GM18520 (cell line): Measurements from ENCODE around the gene SPINK8.
"Not testable (repeated sequence)": the region's sequence is repeated elsewhere in the genome, so short reads cannot be mapped to it uniquely, and the experiment has no call there.

Experiments used
- ATAC-seq: cut with Tn5 transposase; IDR thresholded peaks from one replicate; pipeline ENCODE4 v1.9.1; 2021; ENCODE audit not compliant: unreplicated experiment

SPINK8 gene

DNA sequence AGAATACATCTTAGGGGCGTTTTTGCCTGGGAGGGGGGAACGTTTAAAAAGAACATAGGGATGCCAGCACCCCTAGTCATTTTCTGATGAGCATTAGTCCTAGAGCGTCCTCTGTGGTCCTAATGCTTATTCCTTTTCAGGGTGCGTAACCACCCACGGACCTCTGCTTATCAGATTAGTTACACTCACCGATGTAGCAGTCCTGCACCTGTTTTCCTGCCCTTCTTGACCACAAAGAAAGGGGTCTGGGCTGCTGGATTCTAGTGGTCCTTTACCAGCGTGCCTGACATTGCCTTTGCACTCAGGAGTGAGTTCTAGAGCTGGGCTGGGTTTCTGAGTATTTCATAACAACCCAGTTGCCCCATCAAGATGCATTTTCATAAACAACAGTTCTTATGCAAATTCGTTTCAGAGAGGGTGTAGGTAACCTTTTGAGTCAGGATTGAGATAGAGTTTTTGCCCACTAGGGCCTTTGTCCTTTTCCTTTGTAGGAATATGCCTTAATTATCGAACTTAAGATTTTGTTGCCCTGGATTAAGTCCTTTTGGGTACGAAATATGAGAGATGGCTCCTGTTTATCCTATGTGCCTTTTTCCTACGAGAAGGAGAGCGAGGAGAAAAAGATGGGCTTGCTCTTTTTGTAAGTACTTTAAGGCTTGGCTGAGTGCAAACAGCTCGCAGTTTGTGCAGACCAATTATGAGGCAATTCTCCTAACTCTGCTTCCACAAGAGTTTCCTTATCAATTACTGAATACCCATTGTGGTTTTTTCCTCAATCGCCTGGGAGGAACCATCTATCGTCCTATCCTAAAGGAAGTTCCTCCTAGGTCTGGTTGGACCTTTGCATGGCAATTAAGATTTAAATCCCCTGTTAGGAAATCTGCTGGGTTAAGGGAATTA lies at the start of gene SPINK8:
TSS of gene SPINK8 (minus strand) at position 316 of the 900 bp plus-strand sequence. CDS start 5,320 bp downstream, outside the sequence.
- not testable (repeated sequence) for ATAC-seq

DNA sequence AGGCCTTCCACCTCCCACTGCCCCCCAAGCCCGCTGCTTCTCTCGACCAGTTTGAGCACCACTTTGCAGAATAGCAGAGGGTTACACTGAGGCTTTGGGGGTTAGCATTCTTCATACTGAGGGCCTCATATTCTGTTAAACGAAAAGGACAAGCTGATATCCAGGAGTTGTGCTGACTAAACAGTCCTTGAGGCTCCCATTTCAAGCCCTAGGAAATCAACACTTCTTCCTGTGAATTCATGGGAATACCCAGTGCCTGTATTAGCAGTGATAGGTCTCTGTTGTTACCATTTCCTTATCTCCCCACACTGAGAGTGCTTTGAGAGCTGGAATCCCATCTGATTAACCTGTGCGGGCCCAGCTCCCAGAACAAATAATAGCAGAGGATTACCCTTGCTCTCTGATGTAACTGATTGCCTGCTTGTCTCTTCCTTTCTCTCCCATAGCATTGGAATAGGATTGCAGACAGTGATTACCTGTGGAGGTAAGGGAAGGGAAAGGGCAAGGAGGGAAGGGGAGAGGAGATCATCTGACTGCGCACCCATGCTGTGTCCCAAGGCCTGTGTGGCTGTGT lies 39.5 kb upstream of the SPINK8 start:
- ATAC-seq = no peak

GRCh38 chr3:48372377-48372770 lies 38.9 kb upstream of the SPINK8 start:
- no peak for ATAC-seq

DNA sequence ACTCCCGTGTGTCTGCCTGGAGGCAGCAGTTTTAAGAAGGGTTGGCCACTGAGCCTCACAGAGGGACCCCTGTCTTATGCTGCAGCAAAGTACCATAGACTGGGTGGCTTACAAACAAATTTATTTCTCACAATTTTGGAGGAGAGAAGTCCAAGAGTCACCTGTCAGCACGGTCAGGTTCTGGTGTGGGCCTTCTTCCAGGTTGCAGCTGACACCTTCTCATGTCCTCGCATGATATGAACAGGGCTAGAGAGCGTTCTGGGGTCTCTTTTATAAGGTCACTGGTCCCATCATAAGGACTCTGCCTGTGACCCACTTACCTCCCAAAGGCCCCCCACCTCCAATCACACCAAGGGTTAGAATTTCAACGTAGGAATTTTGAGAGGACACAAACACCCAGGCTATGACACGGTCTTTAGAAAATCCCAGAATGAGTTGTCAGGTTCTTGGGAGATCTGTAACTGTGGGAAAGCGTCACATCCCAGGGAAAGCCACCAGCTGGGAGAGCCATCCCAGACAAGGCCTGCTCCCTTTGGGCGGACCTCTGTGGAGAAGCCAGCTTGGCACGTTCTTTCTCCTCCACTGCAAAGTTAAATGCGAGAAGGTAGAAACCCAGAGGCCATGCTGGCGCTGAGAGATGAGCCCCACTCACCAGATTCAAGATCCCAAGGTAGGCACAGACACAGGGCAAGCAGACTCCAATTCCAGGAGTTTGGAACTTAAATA lies 38.4 kb upstream of the SPINK8 start, which contains the start of gene FBXW12:
TSS of gene FBXW12 (plus strand) at position 569 of the 726 bp plus-strand sequence. CDS start 549 bp downstream, outside the sequence.
- ATAC-seq = no peak

- ATAC-seq = no peak
These were observed 36.9 kb upstream of the SPINK8 start for GRCh38 chr3:48370333-48370713.

DNA sequence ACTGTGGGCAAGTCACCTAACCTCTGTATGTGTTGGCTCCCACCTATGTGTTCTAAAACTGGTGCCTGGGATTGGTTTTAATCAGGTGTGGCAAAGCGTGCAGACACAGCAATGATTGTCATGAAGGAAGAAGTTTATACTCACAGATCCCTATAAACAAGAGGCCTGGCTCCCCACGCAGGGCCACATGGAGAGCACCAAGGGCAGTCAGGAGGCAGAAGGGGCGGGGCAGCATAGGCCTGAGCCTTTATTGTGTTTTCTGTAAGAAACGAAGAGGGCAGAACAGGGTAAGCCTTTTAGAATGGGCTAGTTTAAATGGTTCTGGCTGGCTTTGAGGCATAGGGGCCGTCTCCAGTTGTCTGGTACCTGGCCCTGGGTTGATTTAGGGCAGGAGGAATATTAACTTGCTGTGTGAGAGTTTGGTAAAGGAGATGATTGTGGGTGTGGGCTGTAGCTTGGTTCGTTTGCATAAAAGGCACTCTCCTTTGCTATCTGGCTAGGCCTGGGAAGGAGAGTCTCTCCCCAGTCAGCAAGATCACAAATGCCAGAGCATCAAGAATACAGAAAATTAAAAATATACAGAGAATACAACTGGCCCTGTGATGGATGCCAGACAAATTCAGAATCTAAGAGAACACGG lies 36.4 kb upstream of the SPINK8 start:
- ATAC-seq = no peak

DNA sequence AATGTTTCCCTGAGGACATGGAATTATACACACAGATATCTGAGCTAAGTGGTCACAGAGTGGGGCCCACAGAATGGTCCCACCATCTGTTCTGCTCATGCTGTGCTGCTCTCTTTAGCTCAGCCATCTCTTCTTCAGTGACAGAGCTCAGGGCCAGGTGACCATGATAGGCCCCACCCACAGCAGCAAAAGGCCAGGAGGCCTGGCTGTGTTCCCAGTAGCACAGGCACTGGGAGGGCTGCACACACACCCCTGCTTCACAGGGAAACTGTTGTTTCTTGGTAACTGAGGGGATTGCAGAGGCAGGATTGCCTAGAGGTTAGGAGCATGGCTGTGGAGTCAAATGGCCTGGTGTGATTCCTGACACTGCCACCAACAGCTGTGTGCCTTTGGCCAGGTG lies 33.7 kb upstream of the SPINK8 start:
- ATAC-seq = no peak

- no peak for ATAC-seq
These were observed 31.4 kb upstream of the SPINK8 start for GRCh38 chr3:48364840-48365239.

- ATAC-seq = no peak
These were observed 28.5 kb upstream of the SPINK8 start for GRCh38 chr3:48361928-48362327.

GRCh38 chr3:48356419-48356818 lies 23.0 kb upstream of the SPINK8 start:
- ATAC-seq = no peak

DNA sequence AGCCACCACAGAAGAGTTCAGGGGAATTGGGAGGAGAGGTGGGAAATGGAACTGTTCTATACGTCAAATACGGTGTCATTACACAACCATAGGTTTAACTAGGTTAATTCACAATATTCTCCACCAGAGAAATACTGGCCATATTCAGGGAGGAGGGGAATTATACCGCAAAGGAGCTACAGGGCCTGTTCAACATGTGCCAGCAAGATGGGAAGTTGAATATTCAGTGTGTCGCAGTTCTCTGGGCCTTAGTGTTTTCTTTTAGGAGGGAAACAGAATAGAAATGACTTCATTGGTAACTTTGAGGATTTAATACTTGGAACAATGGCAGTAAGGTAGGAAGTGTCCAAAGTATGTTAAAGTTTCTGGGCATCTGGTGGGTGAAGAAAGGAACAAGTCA lies 20.5 kb upstream of the SPINK8 start:
- ATAC-seq = no peak

DNA sequence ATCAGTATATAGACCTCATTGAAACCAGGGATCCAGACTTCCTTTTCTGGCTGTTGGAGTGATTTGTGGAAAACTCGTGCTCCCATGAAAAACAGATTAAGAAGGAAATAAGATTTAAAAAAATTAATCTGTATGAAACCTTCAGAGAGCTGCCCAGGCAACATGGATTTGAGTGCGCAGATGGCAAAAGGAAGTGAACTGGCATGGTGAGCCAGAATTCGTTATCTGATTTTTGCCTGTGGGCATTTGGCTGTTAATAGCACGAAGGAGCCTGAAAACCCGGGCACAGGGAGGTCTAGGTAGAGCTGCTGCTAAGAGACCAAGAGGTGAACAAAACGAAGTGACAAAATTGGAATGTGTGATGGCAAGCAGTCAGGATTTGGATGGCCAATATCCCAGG lies 19.1 kb upstream of the SPINK8 start:
- ATAC-seq = no peak

GRCh38 chr3:48347500-48347899 lies 14.0 kb upstream of the SPINK8 start:
- no peak for ATAC-seq

- no peak for ATAC-seq
These were observed 12.6 kb upstream of the SPINK8 start for GRCh38 chr3:48345946-48346572.

GRCh38 chr3:48344867-48345507 lies 11.5 kb upstream of the SPINK8 start:
- no peak for ATAC-seq

GRCh38 chr3:48343432-48343831 lies 10.0 kb upstream of the SPINK8 start:
- no peak for ATAC-seq

DNA sequence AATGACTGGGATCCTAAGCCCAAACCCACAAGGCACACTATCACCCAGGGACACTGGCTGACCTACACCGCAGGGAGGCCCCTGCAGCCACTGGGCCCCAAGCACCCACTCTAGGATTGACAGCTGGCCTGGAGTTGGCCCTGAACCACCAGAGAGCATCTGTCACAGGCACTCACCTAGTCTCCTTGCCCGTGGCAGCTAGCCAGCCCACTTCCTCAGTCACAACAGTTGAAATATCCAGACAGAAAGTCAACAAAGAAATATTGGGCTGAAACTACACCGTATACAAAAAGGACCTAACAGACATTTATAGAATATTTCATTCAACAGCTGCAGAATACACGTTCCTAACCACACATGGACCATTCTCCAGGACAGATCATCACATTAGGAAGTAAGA lies 5.2 kb upstream of the SPINK8 start:
- ATAC-seq = no peak

DNA sequence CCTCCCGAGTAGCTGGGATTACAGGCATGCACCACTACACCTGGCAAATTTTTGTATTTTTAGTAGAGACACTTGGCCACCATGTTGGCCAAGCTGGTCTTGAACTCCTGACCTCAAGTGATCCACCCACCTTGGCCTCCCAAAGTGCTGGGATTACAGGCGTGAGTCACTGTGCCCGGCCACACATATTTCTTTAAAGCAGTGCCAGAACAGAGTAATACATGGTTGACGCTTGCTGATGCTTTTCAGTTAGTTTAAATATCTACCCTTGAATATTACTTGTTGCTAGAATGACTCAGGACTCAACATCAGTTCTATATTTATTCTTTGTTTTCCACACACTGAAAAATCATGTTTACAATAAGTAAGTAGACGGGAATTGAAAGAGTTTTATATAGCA lies 4.1 kb upstream of the SPINK8 start:
- ATAC-seq = not testable (repeated sequence)

- not testable (repeated sequence) for ATAC-seq
These were observed 1.8 kb upstream of the SPINK8 start for GRCh38 chr3:48335286-48335685.

- no peak for ATAC-seq
These were observed 1.1 kb upstream of the SPINK8 start for GRCh38 chr3:48334605-48335004.
